PFSK-1 (cell line): ENCODE results near the gene DHRS11. TPM values are rescaled to one million over a fixed set of nuclear protein-coding genes. Genes with fewer than 3 reads are reported as not detected.

Experiments
- FOXP2 ChIP-seq: optimal IDR thresholded peaks from 2 replicates; pipeline ENCODE3; 2011; ENCODE audit warnings: borderline replicate concordance, control low read depth, inconsistent platforms; ENCODE audit not compliant: insufficient read depth; ENCODE audit errors: extremely low read length, extremely low read depth
- POLR2AphosphoS5 ChIP-seq: IDR thresholded peaks from 2 replicates; pipeline ENCODE4 v1.6.1; 2012; ENCODE audit warnings: low read depth, mild to moderate bottlenecking, control low read depth, low read length, moderate library complexity
- SIN3A ChIP-seq: IDR thresholded peaks from 2 replicates; pipeline ENCODE4 v1.6.1; 2012; ENCODE audit warnings: mild to moderate bottlenecking, low read length, moderate library complexity, borderline replicate concordance; ENCODE audit not compliant: insufficient read depth
- TAF1 ChIP-seq: IDR thresholded peaks from 2 replicates; pipeline ENCODE4 v1.6.1; 2012; ENCODE audit warnings: low read length, control low read depth, borderline replicate concordance; ENCODE audit not compliant: insufficient read depth
- polyA plus RNA-seq: library from polyadenylated mRNA; unstranded; fragments of >200 nt; gene quantifications from one replicate; pipeline ENCODE4 v1.2.1, GENCODE V29; 2012; ENCODE audit warnings: low read depth, missing spikeins; ENCODE audit not compliant: insufficient read length
- TF ChIP-seq, protein P1 (sequence below), 2 experiments: IDR thresholded peaks; 2 replicates each; pipeline versions ENCODE4 v1.6.1 to v1.8.0; 2011 to 2012; ENCODE audit warnings: low read depth in 2 of 2, low read length in 2 of 2, control low read depth in 1 of 2, inconsistent platforms in 1 of 2, mild to moderate bottlenecking in 1 of 2, moderate library complexity in 1 of 2; ENCODE audit not compliant: insufficient read depth in 1 of 2

DHRS11 gene, protein sequence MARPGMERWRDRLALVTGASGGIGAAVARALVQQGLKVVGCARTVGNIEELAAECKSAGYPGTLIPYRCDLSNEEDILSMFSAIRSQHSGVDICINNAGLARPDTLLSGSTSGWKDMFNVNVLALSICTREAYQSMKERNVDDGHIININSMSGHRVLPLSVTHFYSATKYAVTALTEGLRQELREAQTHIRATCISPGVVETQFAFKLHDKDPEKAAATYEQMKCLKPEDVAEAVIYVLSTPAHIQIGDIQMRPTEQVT
- 27.8 TPM for polyA plus RNA-seq

DNA sequence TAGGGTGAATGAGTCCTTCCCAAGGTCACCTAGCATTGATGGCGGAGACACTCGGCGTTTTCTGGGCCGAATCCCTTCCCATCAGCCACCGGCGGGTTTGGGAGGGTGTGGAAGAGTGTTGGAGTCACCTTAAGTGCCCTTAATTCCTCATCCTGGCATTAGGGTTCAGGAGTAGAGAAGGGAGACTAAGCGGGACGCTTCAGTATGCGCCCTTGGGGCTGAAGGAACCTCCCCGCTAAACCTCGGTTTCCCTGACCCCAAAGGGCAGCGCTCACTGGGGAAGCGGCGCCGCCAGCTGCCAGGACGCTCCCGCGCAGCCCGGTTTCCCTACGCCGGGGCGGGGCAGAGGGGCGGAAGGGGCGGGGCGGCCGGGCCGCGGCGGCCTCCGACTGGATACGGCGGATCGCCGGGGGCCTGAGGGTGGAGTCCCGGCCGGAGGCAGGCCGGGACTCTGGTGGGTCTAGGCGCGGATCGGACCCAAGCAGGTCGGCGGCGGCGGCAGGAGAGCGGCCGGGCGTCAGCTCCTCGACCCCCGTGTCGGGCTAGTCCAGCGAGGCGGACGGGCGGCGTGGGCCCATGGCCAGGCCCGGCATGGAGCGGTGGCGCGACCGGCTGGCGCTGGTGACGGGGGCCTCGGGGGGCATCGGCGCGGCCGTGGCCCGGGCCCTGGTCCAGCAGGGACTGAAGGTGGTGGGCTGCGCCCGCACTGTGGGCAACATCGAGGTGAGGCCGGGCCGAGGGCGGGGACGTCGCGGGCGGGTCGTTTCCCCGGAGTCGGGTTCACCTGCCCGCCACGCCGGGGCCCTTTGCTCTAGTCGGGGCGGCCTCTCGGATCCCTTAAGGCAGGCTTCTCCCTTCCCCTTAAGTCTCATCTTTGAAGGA lies at the start of gene DHRS11:
DHRS11 (plus strand) TSS at position 446 of the 882 bp plus-strand sequence; CDS start at position 577, 131 bp downstream.
- TF ChIP-seq, protein P1, sequence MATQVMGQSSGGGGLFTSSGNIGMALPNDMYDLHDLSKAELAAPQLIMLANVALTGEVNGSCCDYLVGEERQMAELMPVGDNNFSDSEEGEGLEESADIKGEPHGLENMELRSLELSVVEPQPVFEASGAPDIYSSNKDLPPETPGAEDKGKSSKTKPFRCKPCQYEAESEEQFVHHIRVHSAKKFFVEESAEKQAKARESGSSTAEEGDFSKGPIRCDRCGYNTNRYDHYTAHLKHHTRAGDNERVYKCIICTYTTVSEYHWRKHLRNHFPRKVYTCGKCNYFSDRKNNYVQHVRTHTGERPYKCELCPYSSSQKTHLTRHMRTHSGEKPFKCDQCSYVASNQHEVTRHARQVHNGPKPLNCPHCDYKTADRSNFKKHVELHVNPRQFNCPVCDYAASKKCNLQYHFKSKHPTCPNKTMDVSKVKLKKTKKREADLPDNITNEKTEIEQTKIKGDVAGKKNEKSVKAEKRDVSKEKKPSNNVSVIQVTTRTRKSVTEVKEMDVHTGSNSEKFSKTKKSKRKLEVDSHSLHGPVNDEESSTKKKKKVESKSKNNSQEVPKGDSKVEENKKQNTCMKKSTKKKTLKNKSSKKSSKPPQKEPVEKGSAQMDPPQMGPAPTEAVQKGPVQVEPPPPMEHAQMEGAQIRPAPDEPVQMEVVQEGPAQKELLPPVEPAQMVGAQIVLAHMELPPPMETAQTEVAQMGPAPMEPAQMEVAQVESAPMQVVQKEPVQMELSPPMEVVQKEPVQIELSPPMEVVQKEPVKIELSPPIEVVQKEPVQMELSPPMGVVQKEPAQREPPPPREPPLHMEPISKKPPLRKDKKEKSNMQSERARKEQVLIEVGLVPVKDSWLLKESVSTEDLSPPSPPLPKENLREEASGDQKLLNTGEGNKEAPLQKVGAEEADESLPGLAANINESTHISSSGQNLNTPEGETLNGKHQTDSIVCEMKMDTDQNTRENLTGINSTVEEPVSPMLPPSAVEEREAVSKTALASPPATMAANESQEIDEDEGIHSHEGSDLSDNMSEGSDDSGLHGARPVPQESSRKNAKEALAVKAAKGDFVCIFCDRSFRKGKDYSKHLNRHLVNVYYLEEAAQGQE (IDR thresholded peaks at IDR 0.05; ENCODE audit: insufficient read depth in 1 of 2, low read depth in 2 of 2, low read length in 2 of 2): no peak
- TF ChIP-seq TAF1 (no peak; the same call in 1 of the 2 replicates), POLR2AphosphoS5 (peak; percentile 78), FOXP2 (peak; percentile 8), SIN3A (0 out of 2 replicates have a peak, but pooled peaks have one; percentile 55)

DNA sequence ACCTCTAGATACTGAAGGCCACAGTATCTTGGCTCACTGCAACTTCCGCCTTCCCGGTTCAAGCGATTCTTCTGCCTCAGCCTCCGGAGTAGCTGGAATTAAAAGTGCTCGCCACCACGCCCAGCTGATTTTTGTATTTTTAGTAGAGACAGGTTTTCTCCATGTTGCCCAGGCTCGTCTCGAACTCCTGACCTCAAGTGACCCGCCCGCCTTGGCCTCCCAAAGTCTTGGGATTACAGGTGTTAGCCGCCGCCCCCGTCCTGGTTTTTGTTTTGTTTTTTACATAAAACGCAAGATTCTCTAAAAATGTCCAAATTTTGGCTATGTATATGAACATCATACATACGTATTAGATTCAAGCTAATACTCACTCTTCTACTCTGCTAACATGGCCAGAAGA lies 48.9 kb upstream of the DHRS11 start:
- no peak for TF ChIP-seq POLR2AphosphoS5
- TF ChIP-seq TAF1: no peak
- TF ChIP-seq FOXP2: no peak
- no peak for TF ChIP-seq SIN3A
- TF ChIP-seq, protein P1 (IDR thresholded peaks at IDR 0.05; ENCODE audit: insufficient read depth in 1 of 2, low read depth in 2 of 2, low read length in 2 of 2): no peak

DNA sequence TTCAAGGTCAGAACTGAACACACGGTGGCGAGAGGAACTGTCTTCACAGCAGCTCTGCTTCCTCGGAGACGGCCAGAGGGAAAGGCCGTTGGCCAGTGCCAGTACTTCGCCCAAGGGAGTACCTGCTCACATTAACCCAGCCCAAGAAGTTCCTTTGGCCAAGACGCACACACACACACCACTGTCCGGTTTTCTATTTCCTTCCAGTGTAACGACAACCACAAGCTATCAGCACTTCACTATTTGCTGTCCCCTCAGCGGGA lies 47.7 kb upstream of the DHRS11 start:
- TF ChIP-seq SIN3A (no peak), FOXP2 (no peak), POLR2AphosphoS5 (no peak), TAF1 (no peak)
- TF ChIP-seq, protein P1 (IDR thresholded peaks at IDR 0.05; ENCODE audit: insufficient read depth in 1 of 2, low read depth in 2 of 2, low read length in 2 of 2): peak in 1 of 2 experiments; percentile 8; a peak in 1 of 4 replicates

DNA sequence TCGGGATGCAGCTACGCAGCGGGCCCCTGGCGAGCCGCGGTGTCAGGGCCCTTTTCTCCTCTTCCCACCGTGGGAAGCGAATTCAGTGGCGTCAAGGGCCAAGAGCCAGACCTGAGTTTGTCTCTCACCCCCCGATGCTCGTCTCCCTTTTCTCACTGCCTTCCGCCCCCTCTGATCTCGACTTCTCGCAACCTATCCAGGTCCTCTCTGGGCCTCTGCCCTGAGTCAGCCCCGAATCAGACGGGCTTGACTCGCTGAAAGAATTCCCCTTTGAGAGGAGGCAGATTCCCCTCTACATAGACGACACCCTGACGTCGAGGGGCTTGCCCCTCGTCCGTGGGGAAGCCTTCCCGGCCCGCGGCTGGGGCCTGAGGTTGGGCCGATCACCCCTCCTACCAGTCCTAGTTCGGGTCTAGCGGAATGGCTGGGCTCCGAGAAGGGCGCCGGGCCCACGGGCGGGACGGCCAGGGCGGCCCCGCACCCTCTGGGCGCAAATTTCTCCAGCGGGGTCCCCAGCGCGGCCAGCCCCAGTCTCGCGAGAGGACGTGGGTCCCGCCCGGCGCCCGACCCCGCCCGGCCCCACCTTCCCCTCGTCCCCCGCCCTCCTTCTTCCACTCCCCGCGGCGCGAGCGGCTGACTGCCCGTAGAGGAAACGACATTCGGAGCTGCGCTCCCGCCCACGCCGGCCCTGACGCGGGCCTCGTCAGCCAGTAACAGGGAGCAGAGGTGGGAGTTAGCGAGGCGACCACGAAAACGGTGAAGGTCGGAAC lies 47.2 kb upstream of the DHRS11 start, which contains the start of gene GGNBP2:
GGNBP2 (plus strand) TSS at position 613 of the 770 bp plus-strand sequence. CDS start 806 bp downstream, outside the sequence.
- peak; percentile 72 for TF ChIP-seq TAF1
- TF ChIP-seq FOXP2: no peak
- TF ChIP-seq SIN3A: peak; percentile 38; the same call in 1 of the 2 replicates
- TF ChIP-seq, protein P1 (IDR thresholded peaks at IDR 0.05; ENCODE audit: insufficient read depth in 1 of 2, low read depth in 2 of 2, low read length in 2 of 2): no peak
- TF ChIP-seq POLR2AphosphoS5: peak; percentile 84
